DMS114 treated with DMSO at 0.1 percent for 48 hours (cell line): ENCODE measurements around the gene PRKCZ.

Source experiments
- DNase-seq: peaks from one replicate; lab custom pipeline; 2025; ENCODE audit not compliant: unreplicated experiment; lab: John Stamatoyannopoulos, UW

Gene PRKCZ

GRCh38 chr1:2224170-2224584 is 174.0 kb downstream of the PRKCZ start:
- no peak for DNase-seq

- no peak for DNase-seq
Observed at GRCh38 chr1:2224631-2225428, 174.6 kb downstream of the PRKCZ start.

GRCh38 chr1:2226525-2227345 is 176.5 kb downstream of the PRKCZ start:
- no peak for DNase-seq

- DNase-seq = peak; percentile 90
Observed at GRCh38 chr1:2227346-2228156, 177.3 kb downstream of the PRKCZ start.

GRCh38 chr1:2228157-2228594 is 178.0 kb downstream of the PRKCZ start, which contains the start of gene SKI:
SKI (plus strand) TSS chr1:2228319; CDS start chr1:2228767, 448 bp downstream.
- DNase-seq = no peak

GRCh38 chr1:2228694-2229036 is 178.5 kb downstream of the PRKCZ start:
- DNase-seq = no peak

- no peak for DNase-seq
Observed at GRCh38 chr1:2229037-2229864, 179.0 kb downstream of the PRKCZ start.

GRCh38 chr1:2229911-2230731 is 179.9 kb downstream of the PRKCZ start:
- DNase-seq = no peak

GRCh38 chr1:2230781-2231531 is 180.7 kb downstream of the PRKCZ start:
- DNase-seq = no peak

- peak; percentile 38 for DNase-seq
Observed at GRCh38 chr1:2231532-2232254, 181.5 kb downstream of the PRKCZ start.

GRCh38 chr1:2232255-2232915 is 182.2 kb downstream of the PRKCZ start:
- DNase-seq = no peak

GRCh38 chr1:2232916-2233438 is 182.8 kb downstream of the PRKCZ start:
- DNase-seq = no peak

GRCh38 chr1:2233468-2233867 is 183.3 kb downstream of the PRKCZ start:
- DNase-seq = no peak

GRCh38 chr1:2233997-2234761 is 184.0 kb downstream of the PRKCZ start:
- DNase-seq = no peak

GRCh38 chr1:2234762-2235113 is 184.5 kb downstream of the PRKCZ start:
- no peak for DNase-seq
